Neural crest cell (in vitro differentiated cells): ENCODE results near the gene TSACC. TPM values are rescaled to one million over a fixed set of nuclear protein-coding genes. Genes with fewer than 3 reads are reported as not detected.

ENCODE experiments used
- DNase-seq: peaks from one replicate; pipeline ENCODE4 v3.0.0; 2021; ENCODE audit warnings: low read depth, mixed read lengths, low spot score
- H3K27ac Mint-ChIP-seq: one replicate; pipeline ENCODE4 v1.8.0; 2021; ENCODE audit warnings: mild to moderate bottlenecking, mixed read lengths; ENCODE audit not compliant: unreplicated experiment
- H3K27me3 Mint-ChIP-seq: 2 replicates; pipeline ENCODE4 v1.8.0; 2021; ENCODE audit warnings: low read depth, mild to moderate bottlenecking, mixed read lengths
- H3K36me3 Mint-ChIP-seq: 2 replicates; pipeline ENCODE4 v1.8.0; 2021; ENCODE audit warnings: low read depth, mild to moderate bottlenecking, mixed read lengths
- H3K4me1 Mint-ChIP-seq: 2 replicates; pipeline ENCODE4 v1.8.0; 2021; ENCODE audit warnings: mixed read lengths
- H3K4me3 Mint-ChIP-seq: one replicate; pipeline ENCODE4 v1.8.0; 2021; ENCODE audit warnings: mild to moderate bottlenecking, mixed read lengths
- H3K9me3 Mint-ChIP-seq: 2 replicates; pipeline ENCODE4 v1.8.0; 2021; ENCODE audit warnings: mixed read lengths
- CTCF ChIP-seq: fragments of 200-600 bp; sonication (generic); conservative IDR thresholded peaks from 2 replicates; pipeline ENCODE4 v1.5.0; 2021; ENCODE audit warnings: antibody characterized with exemption, mild to moderate bottlenecking
- total RNA-seq: library from RNA; stranded (reverse); gene quantifications from 2 replicates; pipeline ENCODE4 v1.2.1, GENCODE V29; 2021

The TSACC gene
- total RNA-seq, 1 donor from 2014 or later: 1.0 TPM

GRCh38 chr1:156359249-156359648, 20.9 kb downstream of the TSACC start:
- peaks cover 10% of the 10 kb centered on the region for H3K4me1 Mint-ChIP-seq
- no peak for TF ChIP-seq CTCF
- no peak for DNase-seq
- H3K27me3 Mint-ChIP-seq: peaks cover 70% of the 10 kb centered on the region
- no peak overlapping the region for H3K27ac Mint-ChIP-seq
- no peak overlapping the region for H3K4me3 Mint-ChIP-seq
- H3K9me3 Mint-ChIP-seq: no peaks in the 10 kb centered on the region
- H3K36me3 Mint-ChIP-seq: no peaks in the 10 kb centered on the region

GRCh38 chr1:156359973-156360372, 21.6 kb downstream of the TSACC start:
- H3K27ac Mint-ChIP-seq: no peak overlapping the region
- no peaks in the 10 kb centered on the region for H3K36me3 Mint-ChIP-seq
- H3K27me3 Mint-ChIP-seq: peaks cover 69% of the 10 kb centered on the region
- no peak for DNase-seq
- H3K9me3 Mint-ChIP-seq: no peaks in the 10 kb centered on the region
- TF ChIP-seq CTCF: peak; percentile 37
- H3K4me1 Mint-ChIP-seq: peaks cover 10% of the 10 kb centered on the region
- H3K4me3 Mint-ChIP-seq: no peak overlapping the region

- no peak for DNase-seq
- Mint-ChIP-seq H3K9me3 (no peaks in the 10 kb centered on the region), H3K27me3 (peaks cover 71% of the 10 kb centered on the region), H3K4me1 (peaks cover 10% of the 10 kb centered on the region), H3K27ac (no peak overlapping the region), H3K4me3 (no peak overlapping the region), H3K36me3 (no peaks in the 10 kb centered on the region)
- TF ChIP-seq CTCF: no peak
These were observed 22.2 kb downstream of the TSACC start for GRCh38 chr1:156360534-156360933.

- Mint-ChIP-seq H3K9me3 (no peaks in the 10 kb centered on the region), H3K27ac (no peak overlapping the region), H3K36me3 (no peaks in the 10 kb centered on the region), H3K4me3 (no peak overlapping the region), H3K27me3 (peaks cover 62% of the 10 kb centered on the region), H3K4me1 (peaks cover 3% of the 10 kb centered on the region)
- TF ChIP-seq CTCF: no peak
- DNase-seq: no peak
These were observed 27.4 kb downstream of the TSACC start for GRCh38 chr1:156365754-156366153.

- H3K27ac Mint-ChIP-seq: no peak overlapping the region
- peaks cover 3% of the 10 kb centered on the region for H3K4me1 Mint-ChIP-seq
- no peak for DNase-seq
- peaks cover 70% of the 10 kb centered on the region for H3K27me3 Mint-ChIP-seq
- no peaks in the 10 kb centered on the region for H3K9me3 Mint-ChIP-seq
- H3K36me3 Mint-ChIP-seq: no peaks in the 10 kb centered on the region
- no peak for TF ChIP-seq CTCF
- H3K4me3 Mint-ChIP-seq: no peak overlapping the region
These were observed 28.2 kb downstream of the TSACC start for GRCh38 chr1:156366378-156367166.
